Mucosa of stomach (tissue), 1 donor: Measurements from ENCODE around the gene DUOX2.

Source experiments
- H3K27me3 ChIP-seq: one replicate; pipeline ENCODE4 v1.7.0; 2013; ENCODE audit warnings: mild to moderate bottlenecking, low read length; ENCODE audit not compliant: control insufficient read depth, insufficient read depth
- H3K36me3 ChIP-seq: one replicate; pipeline ENCODE4 v1.7.0; 2013; ENCODE audit warnings: low read length; ENCODE audit not compliant: control insufficient read depth, insufficient read depth
- H3K4me1 ChIP-seq: one replicate; pipeline ENCODE4 v1.7.0; 2013; ENCODE audit warnings: mild to moderate bottlenecking, low read length; ENCODE audit not compliant: control insufficient read depth, insufficient read depth
- H3K4me3 ChIP-seq: one replicate; pipeline ENCODE4 v1.7.0; 2013; ENCODE audit warnings: low read length
- H3K9ac ChIP-seq: one replicate; pipeline ENCODE4 v1.7.0; 2013; ENCODE audit warnings: mild to moderate bottlenecking, low read length, moderate library complexity
- H3K9me3 ChIP-seq: one replicate; pipeline ENCODE4 v1.7.0; 2013; ENCODE audit warnings: mild to moderate bottlenecking, low read length, moderate library complexity; ENCODE audit not compliant: control insufficient read depth
- donor health status: Pancreatic carcinoma.

The DUOX2 gene

DNA sequence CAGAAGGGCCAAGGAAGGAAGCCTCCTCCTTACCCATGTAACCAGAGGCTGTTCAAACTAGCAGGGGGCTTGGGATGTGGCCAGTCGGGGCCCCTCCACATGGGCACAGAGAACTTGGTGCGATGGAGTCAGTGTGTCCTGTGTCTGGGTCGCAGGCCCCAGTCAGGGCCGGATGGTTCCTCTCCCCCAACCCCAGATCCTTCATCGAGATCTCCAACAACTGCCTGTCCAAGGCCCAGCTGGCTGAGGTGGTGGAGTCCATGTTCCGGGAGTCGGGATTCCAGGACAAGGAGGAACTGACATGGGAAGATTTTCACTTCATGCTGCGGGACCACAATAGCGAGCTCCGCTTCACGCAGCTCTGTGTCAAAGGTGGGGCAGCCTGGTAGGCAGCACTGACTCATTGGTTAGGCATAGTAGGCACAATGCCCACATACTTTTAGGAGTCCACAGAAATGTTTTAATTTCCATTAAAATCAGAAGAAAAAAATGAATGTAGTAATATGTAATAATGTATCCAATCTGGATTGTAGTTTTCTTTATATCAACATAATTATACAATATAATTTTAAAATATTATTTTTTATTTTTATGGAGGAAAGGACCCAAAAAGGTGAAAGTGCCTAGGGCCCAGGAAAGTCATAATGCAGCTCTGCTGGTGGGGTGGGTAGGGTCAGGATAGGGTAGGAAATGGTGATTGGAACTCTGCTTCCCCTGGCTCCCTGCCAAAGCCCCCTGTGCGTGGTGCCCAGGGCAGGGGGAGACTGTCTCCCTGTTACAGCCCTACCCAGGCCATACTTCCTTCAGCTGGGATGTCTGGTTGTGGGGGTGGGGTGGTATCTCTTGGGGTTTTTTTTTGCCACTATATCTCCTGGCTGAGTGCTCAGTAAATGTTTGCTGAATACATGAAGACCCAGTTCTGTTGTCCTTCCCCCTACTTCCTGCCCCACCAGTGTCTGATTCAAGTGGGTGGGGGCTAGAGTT, 34.4 kb upstream of the DUOX2 start:
- H3K9me3 ChIP-seq = no peaks in the 10 kb centered on the region
- H3K9ac ChIP-seq = no peak overlapping the region
- H3K27me3 ChIP-seq = no peaks in the 10 kb centered on the region
- H3K36me3 ChIP-seq = no peaks in the 10 kb centered on the region
- H3K4me3 ChIP-seq = no peak overlapping the region
- H3K4me1 ChIP-seq = peaks cover 11% of the 10 kb centered on the region

DNA sequence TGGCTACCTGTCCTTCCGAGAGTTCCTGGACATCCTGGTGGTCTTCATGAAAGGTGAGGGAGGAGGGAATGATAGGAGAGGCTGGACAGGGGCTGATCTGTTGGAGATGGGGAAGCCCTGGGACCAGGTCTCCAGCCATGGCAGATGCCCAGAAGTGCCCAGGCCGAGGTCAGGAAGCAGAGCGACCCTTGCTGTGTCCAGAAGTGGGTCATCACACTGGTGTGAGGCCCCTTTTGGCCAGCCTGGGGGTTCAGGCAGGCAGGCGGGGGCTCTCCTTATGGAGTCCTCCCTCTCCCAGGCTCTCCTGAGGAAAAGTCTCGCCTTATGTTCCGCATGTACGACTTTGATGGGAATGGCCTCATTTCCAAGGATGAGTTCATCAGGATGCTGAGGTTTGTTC, 33.6 kb upstream of the DUOX2 start:
- Histone ChIP-seq H3K27me3 (no peaks in the 10 kb centered on the region), H3K4me1 (peaks cover 11% of the 10 kb centered on the region), H3K9me3 (no peaks in the 10 kb centered on the region), H3K9ac (no peak overlapping the region), H3K36me3 (no peaks in the 10 kb centered on the region), H3K4me3 (no peak overlapping the region)

DNA sequence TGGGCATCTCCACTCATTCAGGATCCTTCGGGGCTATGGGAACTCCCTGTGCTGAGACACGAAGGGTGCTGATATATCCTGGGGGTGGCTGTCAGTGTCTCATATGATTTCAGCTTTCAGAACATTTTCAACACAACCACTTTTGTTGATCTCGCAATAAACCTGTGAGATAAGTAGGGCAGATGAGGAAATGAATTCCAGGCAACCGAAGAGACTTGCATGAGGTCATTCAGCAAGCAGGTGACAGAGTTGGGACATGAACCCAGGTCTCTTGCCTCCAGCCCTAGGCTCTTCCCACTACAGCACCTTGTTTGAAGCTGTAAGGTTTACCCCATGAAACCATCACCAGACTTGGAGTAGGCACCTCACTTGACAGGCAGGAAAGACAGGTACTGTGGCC, 32.4 kb upstream of the DUOX2 start:
- Histone ChIP-seq H3K9me3 (no peaks in the 10 kb centered on the region), H3K4me3 (no peak overlapping the region), H3K27me3 (no peaks in the 10 kb centered on the region), H3K9ac (no peak overlapping the region), H3K36me3 (no peaks in the 10 kb centered on the region), H3K4me1 (peaks cover 11% of the 10 kb centered on the region)

DNA sequence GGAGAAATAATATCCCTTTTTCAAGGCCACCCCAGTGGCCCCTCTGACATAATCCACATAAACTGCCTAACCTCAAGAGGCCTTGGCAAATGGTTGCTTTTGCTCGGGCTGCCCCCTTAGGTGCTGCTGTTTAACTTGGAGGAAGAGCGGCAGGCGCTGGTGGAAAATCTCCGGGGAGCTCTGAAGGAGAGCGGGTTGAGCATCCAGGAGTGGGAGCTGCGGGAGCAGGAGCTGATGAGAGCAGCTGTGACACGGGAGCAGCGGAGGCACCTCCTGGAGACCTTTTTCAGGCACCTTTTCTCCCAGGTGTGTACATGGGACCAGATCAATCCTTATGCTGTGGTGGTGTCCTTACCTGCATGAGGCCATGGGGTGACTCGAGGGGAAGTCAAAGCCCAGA, 30.8 kb upstream of the DUOX2 start:
- Histone ChIP-seq H3K27me3 (no peaks in the 10 kb centered on the region), H3K9me3 (no peaks in the 10 kb centered on the region), H3K9ac (no peak overlapping the region), H3K4me1 (peaks cover 15% of the 10 kb centered on the region), H3K36me3 (no peaks in the 10 kb centered on the region), H3K4me3 (no peak overlapping the region)

DNA sequence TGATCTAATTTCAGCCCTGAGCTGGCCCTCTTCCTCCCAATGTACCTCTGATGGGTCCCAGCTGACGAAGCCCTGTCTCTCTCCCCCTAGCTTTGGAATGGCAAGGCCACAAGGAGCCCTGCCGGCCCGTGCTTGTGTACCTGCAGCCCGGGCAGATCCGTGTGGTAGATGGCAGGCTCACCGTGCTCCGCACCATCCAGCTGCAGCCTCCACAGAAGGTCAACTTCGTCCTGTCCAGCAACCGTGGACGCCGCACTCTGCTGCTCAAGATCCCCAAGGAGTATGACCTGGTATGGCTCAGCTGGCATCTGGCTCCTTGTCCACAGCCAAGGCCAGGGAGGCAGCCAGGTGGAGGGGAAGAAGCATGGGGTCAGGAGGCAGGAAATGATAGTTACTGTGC, 30.0 kb upstream of the DUOX2 start:
- H3K9ac ChIP-seq = no peak overlapping the region
- H3K4me1 ChIP-seq = peaks cover 23% of the 10 kb centered on the region
- no peaks in the 10 kb centered on the region for H3K36me3 ChIP-seq
- no peak overlapping the region for H3K4me3 ChIP-seq
- no peaks in the 10 kb centered on the region for H3K9me3 ChIP-seq
- no peaks in the 10 kb centered on the region for H3K27me3 ChIP-seq

DNA sequence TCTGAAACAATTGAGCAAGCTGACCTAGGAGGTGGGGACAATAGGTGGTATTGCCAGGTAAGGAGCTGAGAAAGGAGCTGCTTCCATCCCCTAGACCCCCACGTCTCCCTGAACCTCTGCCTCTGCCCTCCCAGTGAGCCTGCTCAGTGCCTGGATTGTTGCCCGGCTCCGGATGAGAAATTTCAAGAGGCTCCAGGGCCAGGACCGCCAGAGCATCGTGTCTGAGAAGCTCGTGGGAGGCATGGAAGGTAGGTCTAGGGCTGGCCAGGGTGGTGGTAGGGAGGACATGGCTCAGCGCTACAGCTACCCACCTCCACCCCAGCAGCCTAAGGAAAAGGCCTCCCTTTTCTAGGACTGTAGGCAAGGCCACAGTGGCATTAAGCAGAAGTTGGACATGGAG, 29.1 kb upstream of the DUOX2 start:
- no peaks in the 10 kb centered on the region for H3K36me3 ChIP-seq
- H3K4me1 ChIP-seq = peaks cover 19% of the 10 kb centered on the region
- no peaks in the 10 kb centered on the region for H3K27me3 ChIP-seq
- no peak overlapping the region for H3K4me3 ChIP-seq
- H3K9ac ChIP-seq = no peak overlapping the region
- H3K9me3 ChIP-seq = no peaks in the 10 kb centered on the region

DNA sequence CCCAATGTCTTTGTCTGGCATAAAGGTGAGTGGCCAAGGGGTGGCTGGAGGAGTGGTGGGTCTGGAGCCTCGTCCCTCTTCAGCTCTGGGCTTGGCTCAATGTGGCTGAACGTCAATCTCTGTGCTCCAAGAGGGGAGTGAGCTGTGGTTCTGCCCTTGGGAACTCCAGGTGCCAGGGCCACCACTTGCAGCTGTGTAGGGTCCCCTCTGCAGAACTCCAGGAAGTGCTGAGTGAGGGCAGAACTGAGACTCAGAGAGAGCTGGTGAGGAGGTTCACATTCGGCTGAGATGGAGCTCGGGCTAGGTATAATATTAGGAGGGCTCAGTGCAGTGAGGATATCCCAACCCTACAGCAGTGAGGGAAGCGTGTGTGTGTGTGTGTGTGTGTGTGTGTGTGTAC, 27.4 kb upstream of the DUOX2 start:
- no peak overlapping the region for H3K9ac ChIP-seq
- H3K4me3 ChIP-seq = no peak overlapping the region
- peaks cover 3% of the 10 kb centered on the region for H3K27me3 ChIP-seq
- H3K36me3 ChIP-seq = no peaks in the 10 kb centered on the region
- H3K9me3 ChIP-seq = no peaks in the 10 kb centered on the region
- H3K4me1 ChIP-seq = peaks cover 16% of the 10 kb centered on the region

DNA sequence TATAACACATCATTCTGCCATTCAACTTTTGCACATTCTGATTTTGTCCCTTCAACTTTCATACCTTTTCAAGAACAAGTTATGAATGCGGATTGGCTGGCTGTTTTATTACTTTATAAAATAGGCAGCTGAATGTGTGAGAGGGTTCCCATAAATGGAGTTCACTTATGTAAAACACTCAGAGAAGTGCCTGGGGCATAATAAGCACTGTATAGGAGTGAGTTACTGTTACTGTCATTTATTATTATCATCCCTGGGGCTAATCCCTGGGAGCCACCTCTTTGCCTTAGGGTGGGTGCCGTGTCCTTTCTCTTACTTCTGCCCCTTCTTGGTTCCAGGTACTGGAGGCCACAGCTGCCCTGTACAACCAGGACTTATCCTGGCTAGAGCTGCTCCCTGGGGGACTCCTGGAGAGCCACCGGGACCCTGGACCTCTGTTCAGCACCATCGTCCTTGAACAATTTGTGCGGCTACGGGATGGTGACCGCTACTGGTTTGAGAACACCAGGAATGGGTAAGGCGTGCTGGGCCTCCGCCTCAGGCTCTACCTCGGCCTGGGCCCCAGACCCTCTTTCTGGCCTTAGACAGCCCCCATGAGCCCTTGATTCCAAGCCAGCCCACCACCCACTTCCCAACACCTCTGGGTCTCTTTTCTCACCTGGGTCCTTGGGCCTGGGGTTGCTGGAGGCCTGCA, 26.7 kb upstream of the DUOX2 start:
- Histone ChIP-seq H3K4me1 (peaks cover 12% of the 10 kb centered on the region), H3K9ac (no peak overlapping the region), H3K9me3 (no peaks in the 10 kb centered on the region), H3K27me3 (peaks cover 9% of the 10 kb centered on the region), H3K4me3 (no peak overlapping the region), H3K36me3 (no peaks in the 10 kb centered on the region)

DNA sequence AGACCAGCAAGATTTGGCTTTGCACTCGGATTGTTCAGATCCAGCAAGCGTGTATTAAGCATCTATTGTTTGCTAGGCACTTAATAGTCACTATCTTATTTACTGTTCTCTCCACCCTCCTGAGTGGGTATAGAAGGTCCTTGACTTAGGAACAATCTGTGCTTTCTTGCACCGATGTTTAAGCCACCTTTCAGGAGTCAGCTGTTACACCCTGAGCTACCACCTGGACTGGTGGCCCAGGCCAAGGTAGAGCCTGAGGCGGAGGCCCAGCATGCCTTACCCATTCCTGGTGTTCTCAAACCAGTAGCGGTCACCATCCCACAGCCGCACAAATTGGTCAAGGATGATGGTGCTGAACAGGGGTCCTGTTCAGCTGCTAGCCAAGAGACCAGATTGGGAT, 25.8 kb upstream of the DUOX2 start:
- H3K36me3 ChIP-seq = no peaks in the 10 kb centered on the region

DNA sequence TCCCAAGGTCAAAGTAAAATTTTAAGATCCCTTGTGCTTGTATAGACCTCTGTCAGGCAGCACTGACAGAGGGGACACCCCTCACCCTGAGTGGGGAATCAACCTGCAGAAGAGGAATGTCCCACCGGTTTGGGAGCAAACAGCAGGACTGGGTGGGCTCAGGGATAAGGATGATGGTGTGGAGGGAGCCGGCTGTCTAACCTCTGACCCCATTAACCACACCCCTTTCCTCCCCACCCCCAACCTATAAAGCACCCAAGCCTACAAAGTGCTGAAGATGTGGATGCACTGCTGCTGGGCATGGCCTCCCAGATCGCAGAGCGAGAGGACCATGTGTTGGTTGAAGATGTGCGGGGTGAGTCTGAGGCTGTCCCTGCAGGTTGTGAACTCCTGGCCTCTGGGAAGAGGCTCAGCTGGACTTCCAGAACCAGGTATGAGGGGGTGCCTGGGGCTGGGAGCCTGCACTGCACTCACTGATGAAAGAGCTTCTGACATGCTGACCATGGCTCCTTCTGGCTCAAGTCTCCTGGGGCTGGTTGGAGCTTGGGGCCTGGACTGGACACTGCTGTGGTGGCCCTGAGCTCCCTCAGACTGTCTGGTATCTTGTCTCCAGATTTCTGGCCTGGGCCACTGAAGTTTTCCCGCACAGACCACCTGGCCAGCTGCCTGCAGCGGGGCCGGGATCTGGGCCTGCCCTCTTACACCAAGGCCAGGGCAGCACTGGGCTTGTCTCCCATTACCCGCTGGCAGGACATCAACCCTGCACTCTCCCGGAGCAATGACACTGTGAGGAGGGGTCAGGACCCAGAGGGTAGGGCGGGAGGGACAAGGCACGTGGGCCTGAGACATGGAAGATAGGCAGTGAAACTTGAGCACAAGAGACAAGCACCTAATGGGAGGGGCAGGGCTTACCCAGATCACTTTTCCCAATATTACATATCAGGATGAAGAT, 25.1 kb upstream of the DUOX2 start:
- H3K36me3 ChIP-seq = no peaks in the 10 kb centered on the region
- peaks cover 23% of the 10 kb centered on the region for H3K27me3 ChIP-seq
- H3K4me1 ChIP-seq = peaks cover 21% of the 10 kb centered on the region

More for the DNA sequence above, 25.8 kb upstream of the DUOX2 start:
- Histone ChIP-seq H3K27me3 (peaks cover 16% of the 10 kb centered on the region), H3K4me1 (peaks cover 15% of the 10 kb centered on the region), H3K9ac (no peak overlapping the region), H3K9me3 (no peaks in the 10 kb centered on the region), H3K4me3 (no peak overlapping the region)

DNA sequence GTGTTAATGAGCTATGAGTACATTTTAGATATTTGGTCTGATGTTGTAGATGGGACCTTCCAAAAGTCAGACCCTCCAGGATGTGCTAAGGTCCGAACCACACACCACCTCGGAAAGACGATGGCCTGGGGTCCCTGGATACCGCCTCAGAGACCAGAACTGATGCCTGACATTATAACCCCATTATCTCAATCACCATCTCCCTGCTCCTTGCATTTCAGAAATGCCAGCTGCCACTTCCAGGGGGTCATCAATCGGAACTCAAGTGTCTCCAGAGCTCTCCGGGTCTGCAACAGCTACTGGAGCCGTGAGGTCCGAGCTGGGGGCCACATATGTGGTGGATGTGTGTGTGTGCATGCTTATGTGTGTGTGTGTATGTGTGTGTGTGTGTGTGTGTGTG, 23.7 kb upstream of the DUOX2 start:
- H3K4me1 ChIP-seq = peaks cover 21% of the 10 kb centered on the region
- no peak overlapping the region for H3K9ac ChIP-seq
- no peaks in the 10 kb centered on the region for H3K36me3 ChIP-seq
- no peak overlapping the region for H3K4me3 ChIP-seq
- no peaks in the 10 kb centered on the region for H3K9me3 ChIP-seq
- peaks cover 33% of the 10 kb centered on the region for H3K27me3 ChIP-seq

More for the DNA sequence above, 25.1 kb upstream of the DUOX2 start:
- Histone ChIP-seq H3K4me3 (no peak overlapping the region), H3K9me3 (no peaks in the 10 kb centered on the region), H3K9ac (no peak overlapping the region)
